Measurements from ENCODE around the gene DDAH1.

- TF ChIP-seq POLR2A (IDR thresholded peaks at IDR 0.05; ENCODE audit: low read depth, low read length) (no peak), CTCF (conservative IDR thresholded peaks at IDR 0.05; ENCODE audit: low read depth, low read length) (no peak), RAD21 (IDR thresholded peaks at IDR 0.05; ENCODE audit: low read length) (no peak), ELK1 (IDR thresholded peaks at IDR 0.05; ENCODE audit: borderline replicate concordance, low read depth, low read length) (no peak), SMC3 (IDR thresholded peaks at IDR 0.05; ENCODE audit: low read depth, low read length) (no peak), CHD1 (IDR thresholded peaks at IDR 0.05; ENCODE audit: low read depth, low read length) (no peak), BHLHE40 (IDR thresholded peaks at IDR 0.05; ENCODE audit: low read depth, low read length) (no peak), MAZ (IDR thresholded peaks at IDR 0.05; ENCODE audit: borderline replicate concordance, low read depth, low read length) (no peak), USF2 (IDR thresholded peaks at IDR 0.05; ENCODE audit: low read depth, low read length) (no peak), MAFK (IDR thresholded peaks at IDR 0.05; ENCODE audit: low read depth, low read length) (no peak)
These were observed 12.0 kb downstream of the DDAH1 start for GRCh38 chr1:85452948-85453347.
